Endothelial cell of umbilical vein (primary cell): Measurements from ENCODE around the gene AFF1. TPM values are rescaled to one million over a fixed set of nuclear protein-coding genes. Genes with fewer than 3 reads are reported as not detected.

Source experiments
- BruUV-seq: library from RNA; stranded (reverse); fragments of 400-500 nt; replicated peaks from 2 replicates; lab custom pipeline; 2021; lab: Mats Ljungman, UMichigan
- CTCF ChIA-PET: fragments of 300-600, 350-600 bp; sonication (Branson Sonifier 250); formaldehyde crosslinking; loops from one replicate; lab custom pipeline; 2021; ENCODE audit warnings: antibody characterized with exemption, inconsistent platforms; lab: Charles Lee
- POLR2A ChIA-PET: fragments of 300-600, 350-600 bp; sonication (Branson Sonifier 250); formaldehyde crosslinking; loops from one replicate; lab custom pipeline; 2021; ENCODE audit warnings: antibody characterized with exemption, inconsistent platforms; lab: Charles Lee
- DNase-seq: peaks from one replicate; pipeline ENCODE4 v3.0.0-alpha.2; 2011; ENCODE audit warnings: low read depth, low spot score
- FAIRE-seq: peaks from 2 replicates; lab custom pipeline; 2011; peaks lifted over from hg19 to GRCh38; lab: Jason Lieb, UNC
- H2AFZ ChIP-seq: 2 replicates; pipeline ENCODE4 v1.6.0; 2012; ENCODE audit warnings: low read depth, low read length, control low read depth, inconsistent platforms
- H3K27ac ChIP-seq: 2 replicates; pipeline ENCODE4 v1.5.1; 2011; ENCODE audit warnings: low read depth, mild to moderate bottlenecking, control low read depth, low read length, moderate library complexity; ENCODE audit not compliant: insufficient read depth
- H3K27me3 ChIP-seq, 2 experiments: 2 replicates each; pipeline versions ENCODE4 v1.6.0 to v1.6.1; 2011; ENCODE audit warnings: low read length in 2 of 2, mixed read lengths in 1 of 2; ENCODE audit not compliant: control insufficient read depth in 2 of 2, insufficient read depth in 2 of 2
- H3K36me3 ChIP-seq, 2 experiments: 2 replicates in 1 of 2; 3 replicates in 1 of 2; pipeline ENCODE4 v1.5.1; 2011; ENCODE audit warnings: low read length in 2 of 2, mild to moderate bottlenecking in 1 of 2, moderate library complexity in 1 of 2; ENCODE audit not compliant: control insufficient read depth in 2 of 2, insufficient read depth in 2 of 2; ENCODE audit errors: extremely low read depth in 1 of 2
- H3K4me1 ChIP-seq: 3 replicates; pipeline ENCODE4 v1.5.1; 2011; ENCODE audit warnings: mild to moderate bottlenecking, low read length; ENCODE audit not compliant: control insufficient read depth, insufficient read depth; ENCODE audit errors: extremely low read depth
- H3K4me2 ChIP-seq: 2 replicates; pipeline ENCODE4 v1.6.1; 2011; ENCODE audit warnings: low read length, control low read depth, mixed read lengths; ENCODE audit not compliant: insufficient read depth
- H3K4me3 ChIP-seq, 3 experiments: fragments of 200-600 bp in 1 of 3; sonication (generic), shearing (Covaris generic) in 1 of 3; replicated peaks in 1 of 3; 2 replicates each; pipeline ENCODE4 v1.5.1; 2011 to 2016; ENCODE audit warnings: control low read depth in 3 of 3, low read length in 3 of 3, mild to moderate bottlenecking in 2 of 3, inconsistent platforms in 1 of 3, low read depth in 1 of 3, moderate library complexity in 1 of 3; ENCODE audit not compliant: insufficient read depth in 1 of 3
- H3K79me2 ChIP-seq: 2 replicates; pipeline ENCODE4 v1.6.0; 2012; ENCODE audit warnings: low read length, inconsistent platforms; ENCODE audit not compliant: control insufficient read depth, insufficient read depth
- H3K9ac ChIP-seq: replicated peaks from 2 replicates; pipeline ENCODE3; 2011; ENCODE audit warnings: low read length, control low read depth; ENCODE audit not compliant: insufficient read depth; ENCODE audit errors: extremely low read depth
- H3K9me1 ChIP-seq: replicated peaks from 3 replicates; pipeline ENCODE4 v1.6.0; 2011; ENCODE audit warnings: mild to moderate bottlenecking, low read length; ENCODE audit not compliant: control insufficient read depth, insufficient read depth; ENCODE audit errors: extremely low read depth
- H3K9me3 ChIP-seq: replicated peaks from 2 replicates; pipeline ENCODE4 v1.5.1; 2012; ENCODE audit warnings: low read length, inconsistent platforms; ENCODE audit not compliant: control insufficient read depth, insufficient read depth
- H4K20me1 ChIP-seq: replicated peaks from 2 replicates; pipeline ENCODE3; 2011; ENCODE audit warnings: mild to moderate bottlenecking, low read length; ENCODE audit not compliant: control insufficient read depth, insufficient read depth; ENCODE audit errors: extremely low read depth
- EZH2 ChIP-seq: IDR thresholded peaks from 2 replicates; pipeline ENCODE4 v1.6.1; 2012; ENCODE audit warnings: borderline replicate concordance, low read depth, mild to moderate bottlenecking, moderate library complexity, low read length, inconsistent platforms; ENCODE audit not compliant: severe bottlenecking
- FOS ChIP-seq: IDR thresholded peaks from 2 replicates; pipeline ENCODE4 v1.6.1; 2011; ENCODE audit warnings: mild to moderate bottlenecking, low read length, moderate library complexity, borderline replicate concordance; ENCODE audit not compliant: insufficient read depth
- GATA2 ChIP-seq: IDR thresholded peaks from 2 replicates; pipeline ENCODE4 v1.7.0; 2011; ENCODE audit warnings: low read depth, mild to moderate bottlenecking, moderate library complexity, mixed read lengths, low read length; ENCODE audit not compliant: insufficient read length, insufficient read depth
- JUN ChIP-seq: IDR thresholded peaks from 2 replicates; pipeline ENCODE4 v1.6.1; 2011; ENCODE audit warnings: borderline replicate concordance, low read depth; ENCODE audit not compliant: insufficient read length, insufficient read depth
- MYC ChIP-seq: IDR thresholded peaks from one replicate; pipeline ENCODE4 v1.6.1; 2011; ENCODE audit warnings: mild to moderate bottlenecking, low read depth, low read length
- POLR2A ChIP-seq: IDR thresholded peaks from 2 replicates; pipeline ENCODE4 v1.6.1; 2012; ENCODE audit warnings: low read depth, mild to moderate bottlenecking, control low read depth, low read length
- POLR2AphosphoS5 ChIP-seq: IDR thresholded peaks from 2 replicates; pipeline ENCODE4 v1.6.1; 2012; ENCODE audit warnings: low read depth, mild to moderate bottlenecking, control low read depth, low read length, moderate library complexity; ENCODE audit not compliant: insufficient read depth
- dilution Hi-C: fragments of 300-500 bp; cut with MboI; formaldehyde crosslinking; loops from one replicate; pipeline ENCODE4 v1.15.0; 2019; ENCODE audit warnings: low sequenced_read_pairs; ENCODE audit not compliant: extremely low pct_ligation_motif_present
- intact Hi-C: fragments of 100-400 bp; cut with micrococcal nuclease; formaldehyde crosslinking; loops from one replicate; pipeline ENCODE4 v1.10.0; 2022
- polyA plus RNA-seq, 4 experiments: library from polyadenylated mRNA; depleted of rRNA in 3 of 4; stranded (reverse) in 3 of 4; unstranded in 1 of 4; fragments of >200 nt; gene quantifications; 2 replicates each; pipeline versions ENCODE4 v1.2.1 to v1.2.3, GENCODE V29; 2011 to 2012; ENCODE audit warnings: missing spikeins in 1 of 4
- total RNA-seq: library from RNA; stranded (reverse); gene quantifications from 2 replicates; pipeline ENCODE4 v1.2.3, GENCODE V29; 2021
- TF ChIP-seq, protein P1 (sequence below), 2 donors: IDR thresholded peaks; 1 replicate in 1 of 2; 2 replicates in 1 of 2; pipeline ENCODE4 v1.5.1; 2011; ENCODE audit warnings: low read length in 2 of 2, mild to moderate bottlenecking in 2 of 2, moderate library complexity in 2 of 2, control low read depth in 1 of 2, inconsistent platforms in 1 of 2, low read depth in 1 of 2; ENCODE audit not compliant: insufficient read depth in 1 of 2; ENCODE audit errors: extremely low read depth in 1 of 2
- TF ChIP-seq, protein P2 (sequence below): IDR thresholded peaks from 2 replicates; pipeline ENCODE4 v1.6.1; 2011; ENCODE audit not compliant: insufficient read depth, insufficient read length

Gene AFF1
- total and polyA plus RNA-seq, 2 donors (not counting 3 experiments of a cell fraction or from before 2014, with no cell fraction given): 26.2 to 106 TPM

DNA sequence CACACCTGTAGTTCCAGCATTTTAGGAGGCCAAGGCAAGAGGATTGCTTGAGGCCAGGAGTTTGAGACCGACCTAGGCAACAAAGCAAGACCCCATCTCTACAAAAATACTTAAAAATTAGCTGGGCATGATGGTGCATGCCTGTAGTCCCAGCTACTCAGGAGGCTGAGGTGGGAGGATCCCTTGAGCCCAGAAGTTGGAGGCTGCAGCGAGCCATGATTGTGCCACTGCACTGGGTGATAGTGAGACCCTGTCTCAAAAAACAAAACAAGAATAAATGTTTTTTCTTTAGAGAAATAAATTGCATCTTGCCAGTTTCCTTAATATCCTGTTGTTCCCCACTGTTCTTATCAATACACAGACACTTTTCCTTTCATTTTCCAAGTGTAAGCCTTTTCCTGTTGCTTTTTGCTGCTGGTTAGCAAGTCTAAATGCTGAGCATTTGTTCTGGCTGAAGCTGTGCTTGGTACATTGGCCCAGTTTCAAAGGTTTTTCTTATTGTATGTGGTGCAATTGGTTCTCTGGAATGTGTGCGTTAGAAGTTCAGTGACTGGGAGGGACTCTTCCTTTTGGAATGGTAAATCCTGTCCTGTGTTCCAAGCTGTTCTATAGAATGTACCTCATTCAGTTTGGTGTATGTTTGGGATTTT lies 98.2 kb downstream of the AFF1 start:
- intact Hi-C loops: loop anchor here (1.0 kb wide), 2 partner anchors 11 to 22 kb away; no protein-coding TSS in a partner anchor
- no TSS peak for BruUV-seq
- peaks cover 89% of the 10 kb centered on the region for H3K79me2 ChIP-seq
- CTCF ChIA-PET: interaction anchor here (1.1 to 4.1 kb wide), 8 partner anchors 10 to 110 kb away, joined by 3 to 25 read pairs (median 7); partner anchors contain the start of gene AFF1
- peak; percentile 94 for DNase-seq
- peak overlapping the region; percentile 19 for H3K27ac ChIP-seq
- FAIRE-seq: peak; percentile 83
- dilution Hi-C loops: no loop called here
- POLR2A ChIA-PET: interaction anchor here (0.7 to 2.4 kb wide), 3 partner anchors 11 to 27 kb away, joined by 3 to 10 read pairs (median 3); no protein-coding TSS in a partner anchor
- no peak overlapping the region for H3K9ac ChIP-seq
- H2AFZ ChIP-seq: no peak overlapping the region
- peak overlapping the region; percentile 75 for H3K4me2 ChIP-seq
- peaks cover 63% of the 10 kb centered on the region for H3K4me1 ChIP-seq
- peak overlapping the region in 1 of 3 experiments; percentile 13 for H3K4me3 ChIP-seq
- no peaks in the 10 kb centered on the region for H3K36me3 ChIP-seq
- H4K20me1 ChIP-seq: no peaks in the 10 kb centered on the region
- H3K27me3 ChIP-seq: no peaks in the 10 kb centered on the region
- H3K9me1 ChIP-seq: no peaks in the 10 kb centered on the region
- TF ChIP-seq FOS: no peak
- no peak for TF ChIP-seq POLR2AphosphoS5
- no peak for TF ChIP-seq JUN
- no peak for TF ChIP-seq EZH2
- TF ChIP-seq GATA2: peak; percentile 32
- TF ChIP-seq, protein P1, sequence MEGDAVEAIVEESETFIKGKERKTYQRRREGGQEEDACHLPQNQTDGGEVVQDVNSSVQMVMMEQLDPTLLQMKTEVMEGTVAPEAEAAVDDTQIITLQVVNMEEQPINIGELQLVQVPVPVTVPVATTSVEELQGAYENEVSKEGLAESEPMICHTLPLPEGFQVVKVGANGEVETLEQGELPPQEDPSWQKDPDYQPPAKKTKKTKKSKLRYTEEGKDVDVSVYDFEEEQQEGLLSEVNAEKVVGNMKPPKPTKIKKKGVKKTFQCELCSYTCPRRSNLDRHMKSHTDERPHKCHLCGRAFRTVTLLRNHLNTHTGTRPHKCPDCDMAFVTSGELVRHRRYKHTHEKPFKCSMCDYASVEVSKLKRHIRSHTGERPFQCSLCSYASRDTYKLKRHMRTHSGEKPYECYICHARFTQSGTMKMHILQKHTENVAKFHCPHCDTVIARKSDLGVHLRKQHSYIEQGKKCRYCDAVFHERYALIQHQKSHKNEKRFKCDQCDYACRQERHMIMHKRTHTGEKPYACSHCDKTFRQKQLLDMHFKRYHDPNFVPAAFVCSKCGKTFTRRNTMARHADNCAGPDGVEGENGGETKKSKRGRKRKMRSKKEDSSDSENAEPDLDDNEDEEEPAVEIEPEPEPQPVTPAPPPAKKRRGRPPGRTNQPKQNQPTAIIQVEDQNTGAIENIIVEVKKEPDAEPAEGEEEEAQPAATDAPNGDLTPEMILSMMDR (IDR thresholded peaks at IDR 0.05; ENCODE audit: extremely low read depth in 1 of 2, insufficient read depth in 1 of 2, low read depth in 1 of 2, low read length in 2 of 2): no peak
- peak; percentile 33 for TF ChIP-seq POLR2A
- TF ChIP-seq, protein P2, sequence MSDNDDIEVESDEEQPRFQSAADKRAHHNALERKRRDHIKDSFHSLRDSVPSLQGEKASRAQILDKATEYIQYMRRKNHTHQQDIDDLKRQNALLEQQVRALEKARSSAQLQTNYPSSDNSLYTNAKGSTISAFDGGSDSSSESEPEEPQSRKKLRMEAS: no peak
- TF ChIP-seq MYC: no peak
- no peaks in the 10 kb centered on the region for H3K9me3 ChIP-seq
